Trophoblast cell (in vitro differentiated cells and primary cell): ENCODE results near the gene BBX.

Experiments
- DNase-seq, 2 donors: peaks; one replicate each; pipeline ENCODE4 v3.0.0-alpha.2; 2016
- H2AFZ ChIP-seq: 2 replicates; pipeline ENCODE4 v1.6.1; 2013; ENCODE audit warnings: low read length, moderate library complexity, mild to moderate bottlenecking; ENCODE audit not compliant: insufficient read depth, poor library complexity
- H2AK5ac ChIP-seq: 2 replicates; pipeline ENCODE4 v1.6.1; 2013; ENCODE audit warnings: mild to moderate bottlenecking, low read length
- H2BK120ac ChIP-seq: 2 replicates; pipeline ENCODE4 v1.6.1; 2013; ENCODE audit warnings: low read length, mild to moderate bottlenecking, moderate library complexity; ENCODE audit not compliant: insufficient read depth, poor library complexity
- H2BK12ac ChIP-seq: 2 replicates; pipeline ENCODE4 v1.6.1; 2013; ENCODE audit warnings: mild to moderate bottlenecking, low read length, moderate library complexity
- H2BK5ac ChIP-seq: 2 replicates; pipeline ENCODE4 v1.6.1; 2013; ENCODE audit warnings: low read length, low read depth, moderate library complexity, mild to moderate bottlenecking; ENCODE audit not compliant: poor library complexity
- H3K14ac ChIP-seq: 2 replicates; pipeline ENCODE4 v1.6.1; 2013; ENCODE audit warnings: mild to moderate bottlenecking, low read length
- H3K18ac ChIP-seq: 2 replicates; pipeline ENCODE4 v1.6.1; 2013; ENCODE audit warnings: mild to moderate bottlenecking, low read length
- H3K23ac ChIP-seq: 2 replicates; pipeline ENCODE4 v1.6.1; 2013; ENCODE audit warnings: low read length
- H3K27ac ChIP-seq: 2 replicates; pipeline ENCODE4 v1.5.1; 2013; ENCODE audit warnings: low read depth, mild to moderate bottlenecking, inconsistent platforms, low read length, moderate library complexity
- H3K27me3 ChIP-seq: 2 replicates; pipeline ENCODE4 v1.6.1; 2013; ENCODE audit warnings: inconsistent platforms, mild to moderate bottlenecking, low read length, moderate library complexity; ENCODE audit not compliant: insufficient read depth
- H3K36me3 ChIP-seq, 2 experiments: 1 replicate in 1 of 2; 2 replicates in 1 of 2; pipeline ENCODE4 v1.6.1; 2013; ENCODE audit warnings: low read length in 2 of 2, mild to moderate bottlenecking in 2 of 2, moderate library complexity in 1 of 2; ENCODE audit not compliant: insufficient read depth in 2 of 2, control insufficient read depth in 1 of 2
- H3K4ac ChIP-seq: 2 replicates; pipeline ENCODE4 v1.6.1; 2013; ENCODE audit warnings: low read depth, mild to moderate bottlenecking, low read length, moderate library complexity
- H3K4me1 ChIP-seq, 2 experiments: 1 replicate in 1 of 2; 2 replicates in 1 of 2; pipeline ENCODE4 v1.6.1; 2013; ENCODE audit warnings: low read length in 2 of 2, mild to moderate bottlenecking in 2 of 2, moderate library complexity in 1 of 2; ENCODE audit not compliant: insufficient read depth in 2 of 2, control insufficient read depth in 1 of 2
- H3K4me2 ChIP-seq: 2 replicates; pipeline ENCODE4 v1.6.1; 2013; ENCODE audit warnings: inconsistent platforms, mild to moderate bottlenecking, low read length, moderate library complexity
- H3K4me3 ChIP-seq: 2 replicates; pipeline ENCODE4 v1.5.1; 2013; ENCODE audit warnings: mild to moderate bottlenecking, low read depth, low read length, inconsistent platforms
- H3K79me1 ChIP-seq: one replicate; pipeline ENCODE4 v1.6.1; 2013; ENCODE audit warnings: low read length
- H3K79me2 ChIP-seq: 2 replicates; pipeline ENCODE4 v1.6.1; 2013; ENCODE audit warnings: low read length, mild to moderate bottlenecking; ENCODE audit not compliant: control insufficient read depth, insufficient read depth, poor library complexity
- H3K9ac ChIP-seq: 2 replicates; pipeline ENCODE4 v1.6.1; 2013; ENCODE audit warnings: mild to moderate bottlenecking, low read length
- H3K9me3 ChIP-seq: 2 replicates; pipeline ENCODE4 v1.6.1; 2013; ENCODE audit warnings: low read depth, mild to moderate bottlenecking, control low read depth, inconsistent platforms, low read length; ENCODE audit not compliant: insufficient read depth
- H4K12ac ChIP-seq: 2 replicates; pipeline ENCODE4 v1.6.1; 2013; ENCODE audit warnings: low read depth, mild to moderate bottlenecking, low read length, moderate library complexity
- H4K8ac ChIP-seq: 2 replicates; pipeline ENCODE4 v1.6.1; 2013; ENCODE audit warnings: low read depth, mild to moderate bottlenecking, low read length, moderate library complexity
- H4K91ac ChIP-seq: one replicate; pipeline ENCODE4 v1.6.1; 2013; ENCODE audit warnings: low read depth, mild to moderate bottlenecking, low read length, moderate library complexity
- WGBS: extraction: QIAGEN DNeasy Blood & Tissue Kit; methylation state at CpG from one replicate; pipeline ENCODE4 v1.1.7; 2013; ENCODE audit warnings: missing lambda C conversion rate; ENCODE audit not compliant: insufficient read length, insufficient coverage; ENCODE audit errors: extremely low coverage; 5-methylcytosine and 5-hydroxymethylcytosine counted together

Gene BBX

GRCh38 chr3:107701299-107701698 is 178.5 kb downstream of the BBX start:
- no peak overlapping the region for H3K4me3 ChIP-seq
- no peak overlapping the region for H4K8ac ChIP-seq
- no peaks in the 10 kb centered on the region for H3K27me3 ChIP-seq
- H3K14ac ChIP-seq = no peak overlapping the region
- no peak overlapping the region for H4K12ac ChIP-seq
- H3K36me3 ChIP-seq = no peaks in the 10 kb centered on the region
- peaks cover 0 to 3% of the 10 kb centered on the region in 2 experiments for H3K4me1 ChIP-seq
- H3K79me2 ChIP-seq = no peaks in the 10 kb centered on the region
- no peak overlapping the region for H3K4me2 ChIP-seq
- H3K9ac ChIP-seq = no peak overlapping the region
- no peak overlapping the region for H2BK5ac ChIP-seq
- no peak overlapping the region for H3K27ac ChIP-seq
- no peak overlapping the region for H2BK12ac ChIP-seq
- H3K79me1 ChIP-seq = no peaks in the 10 kb centered on the region
- no peak overlapping the region for H2AFZ ChIP-seq
- H3K18ac ChIP-seq = no peak overlapping the region
- H3K9me3 ChIP-seq = no peaks in the 10 kb centered on the region
- no peak overlapping the region for H2BK120ac ChIP-seq
- DNase-seq = no peak
- no peak overlapping the region for H4K91ac ChIP-seq
- H2AK5ac ChIP-seq = no peak overlapping the region
- H3K4ac ChIP-seq = no peak overlapping the region
- no peak overlapping the region for H3K23ac ChIP-seq
- WGBS = no CpG with 5 or more reads among the region's 2 CpGs

GRCh38 chr3:107704477-107704876 is 181.7 kb downstream of the BBX start:
- Histone ChIP-seq H3K14ac (no peak overlapping the region), H2AFZ (no peak overlapping the region), H3K27ac (no peak overlapping the region)

DNA sequence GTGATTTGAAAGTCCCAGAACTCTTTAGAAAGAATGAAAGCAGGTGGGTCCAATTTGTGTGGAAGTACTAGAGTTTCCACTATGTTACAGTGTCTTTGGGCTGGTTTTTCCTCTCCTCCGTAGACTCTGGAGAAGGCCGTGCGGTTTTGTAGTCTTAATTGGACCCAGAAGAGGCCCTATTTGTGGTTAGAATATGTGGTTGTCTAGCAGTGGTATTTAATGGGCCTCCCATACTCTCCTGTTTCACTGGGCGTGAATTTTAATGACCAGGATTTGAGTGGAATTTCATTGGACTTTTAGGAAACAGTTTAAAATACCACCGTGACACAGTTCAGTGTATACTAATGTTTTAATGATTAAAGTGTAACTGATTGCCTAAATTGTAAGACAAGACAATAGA is 182.3 kb downstream of the BBX start:
- Histone ChIP-seq H3K4me2 (no peak overlapping the region), H3K18ac (no peak overlapping the region), H2BK12ac (no peak overlapping the region), H2AFZ (no peak overlapping the region), H2AK5ac (no peak overlapping the region), H3K9ac (no peak overlapping the region), H4K91ac (no peak overlapping the region), H3K4ac (no peak overlapping the region), H3K4me3 (no peak overlapping the region), H3K9me3 (no peaks in the 10 kb centered on the region), H3K27me3 (no peaks in the 10 kb centered on the region), H3K27ac (no peak overlapping the region), H3K4me1 (no peaks in the 10 kb centered on the region), H2BK120ac (no peak overlapping the region), H3K23ac (no peak overlapping the region), H2BK5ac (no peak overlapping the region), H3K79me1 (no peaks in the 10 kb centered on the region), H3K14ac (no peak overlapping the region), H3K79me2 (no peaks in the 10 kb centered on the region), H4K12ac (no peak overlapping the region), H3K36me3 (no peaks in the 10 kb centered on the region), H4K8ac (no peak overlapping the region)
- WGBS = no CpG with 5 or more reads among the region's 5 CpGs
- DNase-seq = no peak

More at GRCh38 chr3:107704477-107704876, 181.7 kb downstream of the BBX start:
- no CpG with 5 or more reads among the region's 1 CpG for WGBS
- Histone ChIP-seq H2BK120ac (no peak overlapping the region), H3K9me3 (no peaks in the 10 kb centered on the region), H4K12ac (no peak overlapping the region), H3K9ac (no peak overlapping the region), H3K4me1 (no peaks in the 10 kb centered on the region), H3K4me3 (no peak overlapping the region), H3K4me2 (no peak overlapping the region), H3K79me1 (no peaks in the 10 kb centered on the region), H3K18ac (no peak overlapping the region), H2BK12ac (no peak overlapping the region), H3K27me3 (no peaks in the 10 kb centered on the region), H3K36me3 (no peaks in the 10 kb centered on the region), H3K4ac (no peak overlapping the region), H2AK5ac (no peak overlapping the region), H2BK5ac (no peak overlapping the region), H3K79me2 (no peaks in the 10 kb centered on the region), H4K91ac (no peak overlapping the region), H3K23ac (no peak overlapping the region), H4K8ac (no peak overlapping the region)
- no peak for DNase-seq

DNA sequence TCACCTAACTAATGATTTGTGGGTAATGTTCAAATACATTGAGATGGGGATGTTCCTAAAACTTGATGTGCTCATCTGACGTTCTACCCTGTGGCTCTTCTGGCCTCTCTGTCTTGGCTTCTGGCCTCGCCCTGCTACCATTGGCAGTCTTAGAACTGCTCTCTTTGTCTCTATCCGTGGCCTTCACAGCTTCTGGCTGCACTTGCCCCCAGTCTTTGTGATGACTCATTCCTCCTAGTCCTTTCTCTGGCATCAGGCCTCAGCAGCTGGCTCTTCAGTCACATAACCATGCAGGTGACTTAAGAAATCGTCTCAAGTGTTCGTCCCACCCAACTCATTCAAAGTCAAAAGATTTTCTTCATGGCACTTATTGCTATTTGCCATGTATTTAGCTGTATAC is 188.1 kb downstream of the BBX start:
- H2AFZ ChIP-seq = no peak overlapping the region
- no peak overlapping the region for H3K27ac ChIP-seq
- no peaks in the 10 kb centered on the region for H3K27me3 ChIP-seq
- no peaks in the 10 kb centered on the region for H3K79me1 ChIP-seq
- no peak overlapping the region for H2BK5ac ChIP-seq
- no peak overlapping the region for H3K9ac ChIP-seq
- H3K79me2 ChIP-seq = no peaks in the 10 kb centered on the region
- H4K12ac ChIP-seq = no peak overlapping the region
- no peak overlapping the region for H3K4me3 ChIP-seq
- H3K4me1 ChIP-seq = no peaks in the 10 kb centered on the region
- WGBS = no CpG with 5 or more reads among the region's 5 CpGs
- H3K9me3 ChIP-seq = no peaks in the 10 kb centered on the region
- no peak overlapping the region for H3K4me2 ChIP-seq
- H2AK5ac ChIP-seq = no peak overlapping the region
- no peak overlapping the region for H4K91ac ChIP-seq
- H2BK12ac ChIP-seq = no peak overlapping the region
- H3K18ac ChIP-seq = no peak overlapping the region
- no peak overlapping the region for H2BK120ac ChIP-seq
- no peak overlapping the region for H3K14ac ChIP-seq
- no peak overlapping the region for H3K4ac ChIP-seq
- H4K8ac ChIP-seq = no peak overlapping the region
- H3K23ac ChIP-seq = no peak overlapping the region
- H3K36me3 ChIP-seq = peaks cover 0 to 6% of the 10 kb centered on the region in 2 experiments
- DNase-seq = peak in 1 of 2 donors; percentile 5
